ENCODE data around the gene TSPAN33. TPM values are rescaled to one million over a fixed set of nuclear protein-coding genes. Genes with fewer than 3 reads are reported as not detected.

TSPAN33 gene
- total and polyA plus RNA-seq, 2 of the 13 experiments (the other 11 are each of a cell fraction or from before 2014, with no cell fraction given) = 15.3 to 16.5 TPM

DNA sequence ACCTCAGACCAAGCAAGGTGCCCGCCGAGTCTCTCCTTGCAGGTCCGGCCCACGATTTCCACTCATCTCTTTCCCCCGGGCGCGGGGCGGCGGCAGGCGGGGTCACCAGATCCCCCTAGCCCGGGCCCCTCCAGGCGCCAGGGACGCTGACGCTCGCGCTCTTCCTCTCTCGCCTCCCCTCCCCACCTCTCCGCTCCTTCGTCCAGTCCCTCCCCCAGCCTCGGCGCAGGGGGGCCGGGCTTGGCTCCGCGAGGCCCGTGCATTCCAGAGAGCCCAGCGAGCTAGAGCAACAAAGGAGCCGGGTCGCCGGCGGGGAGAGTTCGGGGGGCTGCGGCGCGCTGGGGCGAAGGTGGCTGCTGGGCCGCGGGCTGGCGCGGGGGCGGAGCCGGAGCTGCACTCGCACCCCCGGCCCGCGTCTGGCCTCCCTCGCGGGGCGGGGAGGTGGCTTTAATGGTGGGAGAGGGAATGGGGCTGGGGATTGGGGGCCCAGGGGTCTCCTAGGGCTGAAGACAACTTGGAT lies 43.9 kb downstream of the TSPAN33 start, which contains the start of gene SMO (continued):
- TF ChIP-seq NFE2 (CRISPR knock-in tag; IDR thresholded peaks at IDR 0.05) = no peak
- peak; percentile 50; the same call in 1 of the 2 replicates for TF ChIP-seq MTA1 (CRISPR knock-in tag; IDR thresholded peaks at IDR 0.05; ENCODE audit: borderline replicate concordance)
- TF ChIP-seq ZEB1 (IDR thresholded peaks at IDR 0.05; ENCODE audit: insufficient replicate concordance, low read depth) = no peak
- 0 out of 2 replicates have a peak, but pooled peaks have one; percentile 17 for TF ChIP-seq ZNF761 (CRISPR knock-in tag; conservative IDR thresholded peaks at IDR 0.05)
- TF ChIP-seq RFX3 (CRISPR knock-in tag; IDR thresholded peaks at IDR 0.05) = no peak
- TF ChIP-seq RCOR2 (CRISPR knock-in tag; IDR thresholded peaks at IDR 0.05) = no peak
- TF ChIP-seq ZNF430 (CRISPR knock-in tag; IDR thresholded peaks at IDR 0.05) = peak; percentile 86
- TF ChIP-seq, protein P1, sequence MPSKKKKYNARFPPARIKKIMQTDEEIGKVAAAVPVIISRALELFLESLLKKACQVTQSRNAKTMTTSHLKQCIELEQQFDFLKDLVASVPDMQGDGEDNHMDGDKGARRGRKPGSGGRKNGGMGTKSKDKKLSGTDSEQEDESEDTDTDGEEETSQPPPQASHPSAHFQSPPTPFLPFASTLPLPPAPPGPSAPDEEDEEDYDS (CRISPR knock-in tag; IDR thresholded peaks at IDR 0.05) = 0 out of 2 replicates have a peak, but pooled peaks have one; percentile 29
- TF ChIP-seq ZNF484 (CRISPR knock-in tag; IDR thresholded peaks at IDR 0.05; ENCODE audit: borderline replicate concordance, low read depth) = no peak
- TF ChIP-seq SRF (IDR thresholded peaks at IDR 0.05; ENCODE audit: low read depth, low read length) = no peak
- TF ChIP-seq TBL1XR1 (IDR thresholded peaks at IDR 0.05; ENCODE audit: borderline replicate concordance, low read length, partially characterized antibody) = no peak
- no peak for TF ChIP-seq ZNF550 (CRISPR knock-in tag; IDR thresholded peaks at IDR 0.05; ENCODE audit: borderline replicate concordance)
- TF ChIP-seq ZNF382 (CRISPR knock-in tag; IDR thresholded peaks at IDR 0.05; ENCODE audit: borderline replicate concordance) = no peak
- TF ChIP-seq RXRA (CRISPR knock-in tag; IDR thresholded peaks at IDR 0.05) = no peak; the same call in 1 of the 2 replicates
- no peak for TF ChIP-seq GABPA (IDR thresholded peaks at IDR 0.05; ENCODE audit: low read depth, low read length)
- TF ChIP-seq GABPA (CRISPR knock-in tag; IDR thresholded peaks at IDR 0.05; ENCODE audit: low read depth) = no peak
- TF ChIP-seq, protein P2, sequence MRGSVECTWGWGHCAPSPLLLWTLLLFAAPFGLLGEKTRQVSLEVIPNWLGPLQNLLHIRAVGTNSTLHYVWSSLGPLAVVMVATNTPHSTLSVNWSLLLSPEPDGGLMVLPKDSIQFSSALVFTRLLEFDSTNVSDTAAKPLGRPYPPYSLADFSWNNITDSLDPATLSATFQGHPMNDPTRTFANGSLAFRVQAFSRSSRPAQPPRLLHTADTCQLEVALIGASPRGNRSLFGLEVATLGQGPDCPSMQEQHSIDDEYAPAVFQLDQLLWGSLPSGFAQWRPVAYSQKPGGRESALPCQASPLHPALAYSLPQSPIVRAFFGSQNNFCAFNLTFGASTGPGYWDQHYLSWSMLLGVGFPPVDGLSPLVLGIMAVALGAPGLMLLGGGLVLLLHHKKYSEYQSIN (CRISPR knock-in tag; IDR thresholded peaks at IDR 0.05; ENCODE audit: borderline replicate concordance) = no peak
- TF ChIP-seq GABPB1 (CRISPR knock-in tag; IDR thresholded peaks at IDR 0.05) = peak; percentile 65
- no peak for TF ChIP-seq CHCHD3 (CRISPR knock-in tag; IDR thresholded peaks at IDR 0.05)
- TF ChIP-seq SPEN (CRISPR knock-in tag; IDR thresholded peaks at IDR 0.05; ENCODE audit: low read depth) = no peak; the same call in 1 of the 2 replicates
- no peak for TF ChIP-seq ZNF660 (CRISPR knock-in tag; IDR thresholded peaks at IDR 0.05; ENCODE audit: borderline replicate concordance, low read depth)
- TF ChIP-seq FOXA3 (CRISPR knock-in tag; IDR thresholded peaks at IDR 0.05) = no peak
- TF ChIP-seq THRA (CRISPR knock-in tag; IDR thresholded peaks at IDR 0.05; ENCODE audit: borderline replicate concordance) = 0 out of 2 replicates have a peak, but pooled peaks have one; percentile 45
- no peak for TF ChIP-seq JUN (CRISPR knock-in tag; IDR thresholded peaks at IDR 0.05)
- TF ChIP-seq THAP9 (CRISPR knock-in tag; IDR thresholded peaks at IDR 0.05; ENCODE audit: borderline replicate concordance) = no peak
- no peak for TF ChIP-seq MAZ (IDR thresholded peaks at IDR 0.05; ENCODE audit: borderline replicate concordance, low read depth, low read length)
- peak; percentile 66 for TF ChIP-seq MAZ (CRISPR knock-in tag; IDR thresholded peaks at IDR 0.05; ENCODE audit: low read depth)

All from HepG2 (cell line).